Endothelial cell of umbilical vein (primary cell): ENCODE results near the gene ENTPD6. TPM values are rescaled to one million over a fixed set of nuclear protein-coding genes. Genes with fewer than 3 reads are reported as not detected.
"Not testable (repeated sequence)": the region's sequence is repeated elsewhere in the genome, so short reads cannot be mapped to it uniquely, and the experiment has no call there.

Source experiments
- BruUV-seq: library from RNA; stranded (reverse); fragments of 400-500 nt; replicated peaks from 2 replicates; lab custom pipeline; 2021; lab: Mats Ljungman, UMichigan
- CTCF ChIA-PET: fragments of 300-600, 350-600 bp; sonication (Branson Sonifier 250); formaldehyde crosslinking; loops from one replicate; lab custom pipeline; 2021; ENCODE audit warnings: antibody characterized with exemption, inconsistent platforms; lab: Charles Lee
- POLR2A ChIA-PET: fragments of 300-600, 350-600 bp; sonication (Branson Sonifier 250); formaldehyde crosslinking; loops from one replicate; lab custom pipeline; 2021; ENCODE audit warnings: antibody characterized with exemption, inconsistent platforms; lab: Charles Lee
- DNase-seq: peaks from one replicate; pipeline ENCODE4 v3.0.0-alpha.2; 2011; ENCODE audit warnings: low read depth, low spot score
- FAIRE-seq: peaks from 2 replicates; lab custom pipeline; 2011; peaks lifted over from hg19 to GRCh38; lab: Jason Lieb, UNC
- H2AFZ ChIP-seq: 2 replicates; pipeline ENCODE4 v1.6.0; 2012; ENCODE audit warnings: low read depth, low read length, control low read depth, inconsistent platforms
- H3K27ac ChIP-seq: 2 replicates; pipeline ENCODE4 v1.5.1; 2011; ENCODE audit warnings: low read depth, mild to moderate bottlenecking, control low read depth, low read length, moderate library complexity; ENCODE audit not compliant: insufficient read depth
- H3K27me3 ChIP-seq, 2 experiments: 2 replicates each; pipeline versions ENCODE4 v1.6.0 to v1.6.1; 2011; ENCODE audit warnings: low read length in 2 of 2, mixed read lengths in 1 of 2; ENCODE audit not compliant: control insufficient read depth in 2 of 2, insufficient read depth in 2 of 2
- H3K36me3 ChIP-seq, 2 experiments: 2 replicates in 1 of 2; 3 replicates in 1 of 2; pipeline ENCODE4 v1.5.1; 2011; ENCODE audit warnings: low read length in 2 of 2, mild to moderate bottlenecking in 1 of 2, moderate library complexity in 1 of 2; ENCODE audit not compliant: control insufficient read depth in 2 of 2, insufficient read depth in 2 of 2; ENCODE audit errors: extremely low read depth in 1 of 2
- H3K4me1 ChIP-seq: 3 replicates; pipeline ENCODE4 v1.5.1; 2011; ENCODE audit warnings: mild to moderate bottlenecking, low read length; ENCODE audit not compliant: control insufficient read depth, insufficient read depth; ENCODE audit errors: extremely low read depth
- H3K4me2 ChIP-seq: 2 replicates; pipeline ENCODE4 v1.6.1; 2011; ENCODE audit warnings: low read length, control low read depth, mixed read lengths; ENCODE audit not compliant: insufficient read depth
- H3K4me3 ChIP-seq, 3 experiments: fragments of 200-600 bp in 1 of 3; sonication (generic), shearing (Covaris generic) in 1 of 3; replicated peaks in 1 of 3; 2 replicates each; pipeline ENCODE4 v1.5.1; 2011 to 2016; ENCODE audit warnings: control low read depth in 3 of 3, low read length in 3 of 3, mild to moderate bottlenecking in 2 of 3, inconsistent platforms in 1 of 3, low read depth in 1 of 3, moderate library complexity in 1 of 3; ENCODE audit not compliant: insufficient read depth in 1 of 3
- H3K79me2 ChIP-seq: 2 replicates; pipeline ENCODE4 v1.6.0; 2012; ENCODE audit warnings: low read length, inconsistent platforms; ENCODE audit not compliant: control insufficient read depth, insufficient read depth
- H3K9ac ChIP-seq: replicated peaks from 2 replicates; pipeline ENCODE3; 2011; ENCODE audit warnings: low read length, control low read depth; ENCODE audit not compliant: insufficient read depth; ENCODE audit errors: extremely low read depth
- H3K9me1 ChIP-seq: replicated peaks from 3 replicates; pipeline ENCODE4 v1.6.0; 2011; ENCODE audit warnings: mild to moderate bottlenecking, low read length; ENCODE audit not compliant: control insufficient read depth, insufficient read depth; ENCODE audit errors: extremely low read depth
- H3K9me3 ChIP-seq: replicated peaks from 2 replicates; pipeline ENCODE4 v1.5.1; 2012; ENCODE audit warnings: low read length, inconsistent platforms; ENCODE audit not compliant: control insufficient read depth, insufficient read depth
- H4K20me1 ChIP-seq: replicated peaks from 2 replicates; pipeline ENCODE3; 2011; ENCODE audit warnings: mild to moderate bottlenecking, low read length; ENCODE audit not compliant: control insufficient read depth, insufficient read depth; ENCODE audit errors: extremely low read depth
- FOS ChIP-seq: IDR thresholded peaks from 2 replicates; pipeline ENCODE4 v1.6.1; 2011; ENCODE audit warnings: mild to moderate bottlenecking, low read length, moderate library complexity, borderline replicate concordance; ENCODE audit not compliant: insufficient read depth
- GATA2 ChIP-seq: IDR thresholded peaks from 2 replicates; pipeline ENCODE4 v1.7.0; 2011; ENCODE audit warnings: low read depth, mild to moderate bottlenecking, moderate library complexity, mixed read lengths, low read length; ENCODE audit not compliant: insufficient read length, insufficient read depth
- JUN ChIP-seq: IDR thresholded peaks from 2 replicates; pipeline ENCODE4 v1.6.1; 2011; ENCODE audit warnings: borderline replicate concordance, low read depth; ENCODE audit not compliant: insufficient read length, insufficient read depth
- dilution Hi-C: fragments of 300-500 bp; cut with MboI; formaldehyde crosslinking; loops from one replicate; pipeline ENCODE4 v1.15.0; 2019; ENCODE audit warnings: low sequenced_read_pairs; ENCODE audit not compliant: extremely low pct_ligation_motif_present
- intact Hi-C: fragments of 100-400 bp; cut with micrococcal nuclease; formaldehyde crosslinking; loops from one replicate; pipeline ENCODE4 v1.10.0; 2022
- polyA plus RNA-seq, 4 experiments: library from polyadenylated mRNA; depleted of rRNA in 3 of 4; stranded (reverse) in 3 of 4; unstranded in 1 of 4; fragments of >200 nt; gene quantifications; 2 replicates each; pipeline versions ENCODE4 v1.2.1 to v1.2.3, GENCODE V29; 2011 to 2012; ENCODE audit warnings: missing spikeins in 1 of 4
- total RNA-seq: library from RNA; stranded (reverse); gene quantifications from 2 replicates; pipeline ENCODE4 v1.2.3, GENCODE V29; 2021

The ENTPD6 gene
- total and polyA plus RNA-seq, 2 donors (not counting 3 experiments of a cell fraction or from before 2014, with no cell fraction given) = 51.2 to 86.3 TPM

DNA sequence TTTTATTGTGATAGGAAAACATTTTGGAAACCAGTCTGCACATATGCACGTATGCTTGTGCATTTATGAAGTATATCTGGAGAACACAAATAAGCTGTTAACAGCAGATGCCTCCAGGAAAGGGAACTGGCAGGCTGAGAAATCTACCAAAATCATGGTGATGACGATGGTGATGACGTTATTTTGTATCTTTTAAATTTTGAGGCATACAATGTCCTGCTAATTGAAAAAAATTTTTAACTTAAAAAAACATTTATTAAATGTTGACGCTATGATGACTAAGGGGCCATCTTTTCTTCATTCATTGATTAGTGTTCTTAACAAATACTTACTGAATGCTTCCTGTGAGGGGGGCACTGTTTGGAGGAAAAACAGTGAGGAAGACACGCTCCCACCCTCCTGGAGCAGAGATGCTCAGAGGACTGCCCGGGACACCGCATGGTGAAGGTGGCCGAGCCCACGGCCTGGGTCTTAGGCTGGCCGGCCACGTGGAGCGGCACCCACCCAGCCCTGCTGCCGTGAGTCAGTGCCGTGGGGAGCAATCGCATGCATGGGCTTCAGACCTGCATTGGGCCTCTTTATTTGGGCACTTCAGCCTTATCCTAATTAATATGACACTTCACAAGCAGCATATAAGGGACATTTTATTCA, 15.9 kb upstream of the ENTPD6 start:
- no peaks in the 10 kb centered on the region for H3K79me2 ChIP-seq
- peaks cover 2% of the 10 kb centered on the region for H3K4me1 ChIP-seq
- no peaks in the 10 kb centered on the region for H3K9me1 ChIP-seq
- FAIRE-seq (no peak), DNase-seq (no peak)
- ChIA-PET CTCF (interaction anchor here (0.9 to 1.5 kb wide), 8 partner anchors 10 to 186 kb away, joined by 3 to 8 read pairs (median 3); no protein-coding TSS in a partner anchor), POLR2A (no interaction called here)
- TF ChIP-seq JUN = no peak
- no peak for TF ChIP-seq FOS
- no peak for TF ChIP-seq GATA2
- H2AFZ ChIP-seq = no peak overlapping the region
- no peak overlapping the region for H3K4me2 ChIP-seq
- no peaks in the 10 kb centered on the region for H4K20me1 ChIP-seq
- H3K27me3 ChIP-seq = peaks cover 0 to under 1% of the 10 kb centered on the region in 2 experiments
- BruUV-seq = no TSS peak
- dilution Hi-C loops (no loop called here), intact Hi-C loops (loop anchor here (1.0 to 10.0 kb wide), 3 partner anchors 114 to 1075 kb away; no protein-coding TSS in a partner anchor)
- no peaks in the 10 kb centered on the region for H3K9me3 ChIP-seq
- H3K36me3 ChIP-seq = no peaks in the 10 kb centered on the region
- no peak overlapping the region for H3K9ac ChIP-seq
- H3K27ac ChIP-seq = no peak overlapping the region
- H3K4me3 ChIP-seq = no peak overlapping the region

DNA sequence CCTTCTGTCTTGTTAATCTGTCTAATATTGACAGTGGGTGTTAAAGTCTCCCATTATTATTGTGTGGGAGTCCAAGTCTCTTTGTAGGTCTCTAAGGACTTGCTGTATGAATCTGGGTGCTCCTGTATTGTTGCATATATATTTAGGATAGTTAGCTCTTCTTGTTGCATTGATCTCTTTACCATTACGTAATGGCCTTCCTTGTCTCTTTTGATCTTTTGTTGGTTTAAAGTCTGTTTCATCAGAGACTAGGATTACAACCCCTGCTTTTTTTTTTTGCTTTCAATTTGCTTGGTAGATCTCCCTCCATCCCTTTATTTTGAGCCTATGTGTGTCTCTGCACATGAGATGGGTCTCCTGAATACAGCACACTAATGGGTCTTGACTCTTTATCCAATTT, 11.1 kb upstream of the ENTPD6 start:
- CTCF ChIA-PET, H3K9ac ChIP-seq, FAIRE-seq, H3K27ac ChIP-seq, H3K36me3 ChIP-seq, H2AFZ ChIP-seq, H3K9me1 ChIP-seq, H4K20me1 ChIP-seq, DNase-seq, BruUV-seq, H3K4me2 ChIP-seq, H3K4me1 ChIP-seq, intact Hi-C loops, H3K4me3 ChIP-seq, H3K79me2 ChIP-seq, POLR2A ChIA-PET, H3K9me3 ChIP-seq, dilution Hi-C loops: not testable (repeated sequence)
- H3K27me3 ChIP-seq = peaks cover 17 to 21% of the 10 kb centered on the region in 2 experiments
